Measurements from ENCODE around the gene CAMK2D. TPM values are rescaled to one million over a fixed set of nuclear protein-coding genes. Genes with fewer than 3 reads are reported as not detected.
A peak's percentile ranks its signal among the peaks of the same experiment; 100 is the strongest.

The CAMK2D gene
- total RNA-seq, 6 donors from 2014 or later = 41.0 to 75.8 (median 51.9) TPM

DNA sequence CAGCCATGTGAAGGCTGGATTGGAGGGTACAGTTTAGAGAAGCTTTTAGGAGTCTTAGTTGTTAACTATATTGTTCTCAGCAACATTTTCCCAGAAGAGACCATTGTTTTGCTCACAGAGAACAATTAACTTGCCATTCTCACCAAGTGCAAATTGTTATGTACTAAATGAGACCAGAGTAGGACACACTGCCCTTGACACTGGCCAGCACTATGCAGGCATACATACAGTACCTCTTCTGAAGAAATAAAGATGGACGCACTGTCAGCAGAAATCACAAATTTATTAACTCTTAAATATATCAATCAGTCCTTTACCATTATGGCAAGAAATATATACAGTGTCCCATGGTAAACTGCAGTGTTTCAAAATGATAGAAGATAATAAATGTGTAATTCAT lies 309.4 kb downstream of the CAMK2D start:
- no peaks in the 10 kb centered on the region for H3K27me3 ChIP-seq
- no peak for DNase-seq
- H3K4me3 ChIP-seq = no peak overlapping the region
- 88 to 97% methylated on average over 1 of the region's 1 CpG for WGBS, 2 donors
- TF ChIP-seq EP300 (IDR thresholded peaks at IDR 0.05) = no peak
- no peak for TF ChIP-seq POLR2A (IDR thresholded peaks at IDR 0.05)
- no peak for TF ChIP-seq POLR2AphosphoS5 (IDR thresholded peaks at IDR 0.05)
- TF ChIP-seq, protein P1, sequence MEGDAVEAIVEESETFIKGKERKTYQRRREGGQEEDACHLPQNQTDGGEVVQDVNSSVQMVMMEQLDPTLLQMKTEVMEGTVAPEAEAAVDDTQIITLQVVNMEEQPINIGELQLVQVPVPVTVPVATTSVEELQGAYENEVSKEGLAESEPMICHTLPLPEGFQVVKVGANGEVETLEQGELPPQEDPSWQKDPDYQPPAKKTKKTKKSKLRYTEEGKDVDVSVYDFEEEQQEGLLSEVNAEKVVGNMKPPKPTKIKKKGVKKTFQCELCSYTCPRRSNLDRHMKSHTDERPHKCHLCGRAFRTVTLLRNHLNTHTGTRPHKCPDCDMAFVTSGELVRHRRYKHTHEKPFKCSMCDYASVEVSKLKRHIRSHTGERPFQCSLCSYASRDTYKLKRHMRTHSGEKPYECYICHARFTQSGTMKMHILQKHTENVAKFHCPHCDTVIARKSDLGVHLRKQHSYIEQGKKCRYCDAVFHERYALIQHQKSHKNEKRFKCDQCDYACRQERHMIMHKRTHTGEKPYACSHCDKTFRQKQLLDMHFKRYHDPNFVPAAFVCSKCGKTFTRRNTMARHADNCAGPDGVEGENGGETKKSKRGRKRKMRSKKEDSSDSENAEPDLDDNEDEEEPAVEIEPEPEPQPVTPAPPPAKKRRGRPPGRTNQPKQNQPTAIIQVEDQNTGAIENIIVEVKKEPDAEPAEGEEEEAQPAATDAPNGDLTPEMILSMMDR (IDR thresholded peaks at IDR 0.05) = no peak
- H3K36me3 ChIP-seq = peaks cover 0 to 9% (median 2%) of the 10 kb centered on the region in 4 donors
- no peak for ATAC-seq (ENCODE audit: low FRiP score in 2 of 2)
- H3K4me1 ChIP-seq = peaks cover 9 to 17% (median 17%) of the 10 kb centered on the region in 4 donors
- no peak overlapping the region for H3K27ac ChIP-seq
- no peaks in the 10 kb centered on the region for H3K9me3 ChIP-seq

DNA sequence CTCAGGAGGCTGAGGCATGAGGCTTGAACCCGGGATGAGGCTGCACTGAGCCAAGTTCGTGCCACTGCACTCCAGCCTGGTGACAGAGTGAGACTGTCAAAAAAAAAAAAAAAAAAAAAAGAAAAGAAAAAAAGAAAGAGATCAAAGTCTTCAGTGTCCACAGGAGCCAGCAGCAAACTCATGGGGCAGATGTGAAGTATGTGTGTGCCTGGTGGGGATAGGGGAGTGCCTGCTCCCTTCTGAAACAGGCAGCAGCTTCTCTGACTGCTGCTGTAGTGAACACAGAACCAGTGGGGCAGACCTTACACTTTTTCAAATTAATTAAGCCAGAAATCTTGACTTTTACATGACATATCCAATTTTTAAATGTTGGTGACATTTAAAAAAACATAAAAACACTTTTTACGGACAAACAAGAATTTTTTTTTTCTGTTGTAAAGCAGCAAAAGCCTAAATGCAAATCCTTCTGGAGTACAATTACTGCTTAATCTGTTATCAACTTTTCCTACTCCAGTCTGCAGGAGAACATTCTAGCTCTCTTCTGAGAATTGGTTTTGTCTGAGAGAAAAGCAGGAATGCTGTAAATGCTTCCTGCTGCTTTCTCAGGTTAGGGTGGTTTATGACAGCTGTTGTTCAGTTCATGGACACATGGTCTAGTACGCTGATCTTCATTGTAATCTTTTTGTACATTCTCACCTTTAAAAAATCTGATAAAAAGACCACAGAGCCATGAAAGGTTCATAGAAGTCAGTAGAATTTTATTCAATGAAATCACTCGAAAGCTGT lies 311.1 kb downstream of the CAMK2D start:
- H3K27ac ChIP-seq = no peak overlapping the region
- no peak for ATAC-seq (ENCODE audit: low FRiP score in 2 of 2)

DNA sequence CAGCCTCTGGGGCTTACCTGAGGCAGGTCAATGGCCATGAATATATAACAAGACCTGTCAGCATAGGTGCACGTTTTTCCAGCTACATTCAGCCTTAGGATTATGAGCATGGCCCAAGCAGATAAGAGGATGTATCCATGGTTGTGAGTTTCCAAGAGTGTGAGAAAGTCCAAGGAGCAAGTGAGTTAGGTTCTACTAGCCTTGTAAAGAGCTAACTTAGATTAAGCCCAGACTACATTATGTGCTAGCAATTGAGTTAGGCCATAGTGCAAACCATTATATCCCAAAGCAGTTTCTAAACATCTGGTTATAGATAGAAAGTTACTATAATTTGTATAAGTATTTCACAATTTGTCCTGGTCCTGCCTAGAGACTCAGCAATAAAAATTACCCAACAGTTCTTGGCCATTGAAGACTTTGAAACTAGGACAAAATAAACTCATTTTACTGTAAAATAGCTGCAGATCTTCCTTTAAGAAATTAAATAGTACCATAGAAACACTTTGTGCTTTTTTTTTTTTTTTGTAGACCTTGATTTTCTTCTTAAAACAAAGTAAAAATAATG lies 312.0 kb downstream of the CAMK2D start:
- WGBS, 2 donors = 83 to 93% methylated on average over 1 of the region's 1 CpG
- H3K27me3 ChIP-seq = no peaks in the 10 kb centered on the region
- DNase-seq (no peak), ATAC-seq (ENCODE audit: low FRiP score in 2 of 2) (peak in 1 of 2 donors; percentile 9)
- H3K9me3 ChIP-seq = no peaks in the 10 kb centered on the region
- H3K4me3 ChIP-seq = no peak overlapping the region
- H3K4me1 ChIP-seq = peaks cover 24 to 31% (median 28%) of the 10 kb centered on the region in 4 donors
- no peak for TF ChIP-seq EP300 (IDR thresholded peaks at IDR 0.05)
- no peak for TF ChIP-seq POLR2AphosphoS5 (IDR thresholded peaks at IDR 0.05)
- TF ChIP-seq, protein P1 (IDR thresholded peaks at IDR 0.05) = no peak
- no peak for TF ChIP-seq POLR2A (IDR thresholded peaks at IDR 0.05)
- peak overlapping the region in 2 of 4 donors; percentile 16 to 23 for H3K27ac ChIP-seq
- H3K36me3 ChIP-seq = no peaks in the 10 kb centered on the region

More for the DNA sequence above, 311.1 kb downstream of the CAMK2D start:
- DNase-seq = no peak
- WGBS, 2 donors = 91% methylated on average over 5 of the region's 5 CpGs
- no peak for TF ChIP-seq POLR2AphosphoS5 (IDR thresholded peaks at IDR 0.05)
- no peak for TF ChIP-seq POLR2A (IDR thresholded peaks at IDR 0.05)
- TF ChIP-seq, protein P1 (IDR thresholded peaks at IDR 0.05) = no peak
- no peak for TF ChIP-seq EP300 (IDR thresholded peaks at IDR 0.05)
- Histone ChIP-seq H3K27me3 (no peaks in the 10 kb centered on the region), H3K4me1 (peaks cover 17 to 25% (median 21%) of the 10 kb centered on the region in 4 donors), H3K9me3 (no peaks in the 10 kb centered on the region), H3K36me3 (no peaks in the 10 kb centered on the region), H3K4me3 (no peak overlapping the region)

DNA sequence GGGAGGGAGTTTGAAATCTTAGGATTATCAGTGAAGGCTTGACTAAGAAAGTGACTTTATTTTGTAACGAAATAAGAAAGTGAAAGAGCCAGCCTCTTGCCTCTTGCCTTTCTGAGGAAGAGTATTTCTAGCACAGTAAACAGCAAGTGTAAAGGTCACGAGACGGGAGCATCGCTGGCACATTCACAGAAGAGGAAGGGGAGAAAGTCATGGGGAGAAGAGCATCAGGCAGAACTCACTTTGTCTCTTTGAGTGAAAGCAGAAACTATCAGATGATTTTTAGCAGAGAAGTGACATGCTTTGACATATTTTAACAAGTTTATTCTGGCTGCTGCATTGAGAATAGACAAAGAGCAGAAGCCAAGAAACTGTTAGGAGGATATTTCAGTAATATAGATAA lies 313.8 kb downstream of the CAMK2D start:
- Histone ChIP-seq H3K36me3 (no peaks in the 10 kb centered on the region), H3K4me1 (peaks cover 17 to 34% (median 27%) of the 10 kb centered on the region in 4 donors), H3K4me3 (no peak overlapping the region), H3K9me3 (no peaks in the 10 kb centered on the region), H3K27ac (peak overlapping the region; percentile 32 to 62 (median 41)), H3K27me3 (no peaks in the 10 kb centered on the region)
- TF ChIP-seq EP300 (IDR thresholded peaks at IDR 0.05) = peak in 1 of 4 donors; percentile 52
- TF ChIP-seq, protein P1 (IDR thresholded peaks at IDR 0.05) = no peak
- TF ChIP-seq POLR2AphosphoS5 (IDR thresholded peaks at IDR 0.05) = peak in 1 of 2 donors; percentile 68
- DNase-seq (no peak), ATAC-seq (ENCODE audit: low FRiP score in 2 of 2) (no peak)
- 34 to 41% methylated on average over 4 of the region's 4 CpGs for WGBS, 2 donors
